GM21390 (cell line): Measurements from ENCODE around the gene MTHFR.

Experiments
- ATAC-seq: cut with Tn5 transposase; IDR thresholded peaks from one replicate; pipeline ENCODE4 v1.9.1; 2021; ENCODE audit not compliant: unreplicated experiment

The MTHFR gene

DNA sequence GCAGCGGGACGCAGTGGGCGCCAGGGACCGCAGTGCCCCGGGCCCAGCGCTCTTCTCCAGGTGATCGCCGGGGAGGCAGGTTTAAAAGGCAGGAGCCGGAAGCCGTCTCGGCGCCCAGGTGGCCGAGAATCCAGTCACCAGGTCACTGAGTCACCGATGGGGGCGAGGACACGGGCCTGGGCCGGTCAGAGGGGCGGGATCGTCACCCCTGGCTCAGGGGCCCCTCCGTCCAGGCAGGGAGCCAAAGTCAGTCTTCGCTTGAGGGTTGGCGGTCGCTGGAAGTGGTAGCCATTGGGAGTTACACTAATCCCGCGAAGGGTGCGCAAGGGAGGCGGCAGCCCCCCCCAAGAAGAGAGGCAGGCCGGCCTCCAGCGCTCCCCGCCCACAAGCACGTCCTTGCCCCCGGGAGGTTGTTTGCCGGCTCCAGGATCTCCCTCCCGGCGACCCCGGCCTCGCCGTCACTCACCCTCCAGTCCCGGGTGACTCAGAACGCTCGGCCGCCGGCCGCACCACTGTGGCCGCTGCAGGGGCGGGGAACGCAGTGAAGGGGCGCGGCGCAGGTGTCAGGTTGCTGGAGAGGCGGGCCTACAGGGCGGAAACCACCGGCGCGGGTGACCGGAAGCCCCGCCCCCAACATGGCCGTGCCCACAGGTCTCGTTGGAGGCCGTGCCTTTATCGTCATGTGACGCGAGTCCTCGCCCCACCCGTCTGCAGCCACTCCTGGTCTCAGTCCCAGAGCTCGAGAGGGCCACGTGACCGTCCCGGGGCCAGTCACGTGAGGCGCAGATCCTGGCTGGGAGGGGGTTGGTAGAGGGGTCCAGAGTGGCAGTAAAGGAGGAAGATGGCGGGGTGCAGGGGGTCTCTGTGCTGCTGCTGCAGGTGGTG, at the start of gene MTHFR, which contains the start of gene CLCN6:
Gene MTHFR, minus strand, starts transcription at position 543 of the 885 bp plus-strand sequence. CDS start 2,848 bp downstream, outside the sequence.
Gene CLCN6, plus strand, starts transcription at position 770 of the 885 bp plus-strand sequence. Its CDS starts 72 bp downstream, at position 842.
- ATAC-seq = peak; percentile 78

DNA sequence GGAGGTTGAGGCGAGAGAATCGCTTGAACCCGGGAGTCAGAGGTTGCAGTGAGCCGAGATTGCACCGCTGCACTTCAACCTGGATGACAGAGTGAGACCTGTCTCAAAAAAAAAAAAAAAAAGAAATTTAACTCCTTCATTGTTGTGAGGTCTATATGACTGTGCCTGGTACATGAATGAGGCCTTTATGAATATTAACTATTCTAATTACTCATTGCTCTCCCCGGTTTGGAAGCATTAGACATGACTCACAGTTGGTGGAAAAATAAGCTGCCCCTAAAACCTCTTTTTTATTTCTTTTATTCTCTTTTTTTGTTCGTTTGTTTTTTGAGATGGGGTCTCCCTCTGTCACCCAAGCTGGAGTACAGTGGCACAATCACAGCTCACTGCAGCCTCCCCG, 49.7 kb upstream of the MTHFR start:
- ATAC-seq = no peak

DNA sequence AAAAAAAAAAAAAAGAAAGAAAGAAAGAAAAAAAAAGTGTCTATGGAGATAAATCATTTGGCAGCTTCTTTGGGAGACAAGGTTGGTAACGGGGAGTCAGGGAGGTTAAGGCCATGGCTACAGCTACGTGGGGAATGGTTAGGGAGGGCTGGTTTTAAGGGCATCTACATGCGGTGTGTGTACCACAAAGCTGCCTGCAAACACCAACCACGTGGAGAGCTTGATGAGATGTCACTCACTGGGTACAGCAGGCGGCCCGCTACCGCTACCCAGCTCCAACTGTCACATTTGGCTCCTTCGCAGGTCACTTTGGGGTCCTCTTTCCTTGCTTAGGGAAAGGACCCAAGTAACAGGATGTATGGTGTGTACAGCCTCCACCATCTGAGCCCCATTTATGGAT, 48.8 kb upstream of the MTHFR start:
- ATAC-seq = no peak

DNA sequence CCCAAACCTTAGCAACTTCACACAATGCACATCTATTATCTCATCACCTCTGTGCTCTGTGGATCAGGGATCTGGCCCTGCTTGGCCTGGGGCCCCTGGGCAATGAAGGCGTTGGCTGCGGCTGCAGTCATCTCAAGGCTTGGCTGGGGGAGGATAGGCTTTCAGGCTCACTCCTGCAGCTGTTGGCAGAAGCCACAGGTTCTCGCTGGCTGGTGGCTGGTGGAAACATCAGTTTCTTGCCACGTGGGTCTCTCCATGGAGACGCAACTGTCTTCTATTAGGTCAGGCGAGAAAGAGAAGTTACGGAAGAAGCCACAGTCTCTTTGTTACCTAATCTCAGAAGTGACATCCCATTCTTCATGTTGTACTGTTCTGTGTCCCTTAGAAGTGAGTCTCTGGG, 45.4 kb upstream of the MTHFR start:
- no peak for ATAC-seq

DNA sequence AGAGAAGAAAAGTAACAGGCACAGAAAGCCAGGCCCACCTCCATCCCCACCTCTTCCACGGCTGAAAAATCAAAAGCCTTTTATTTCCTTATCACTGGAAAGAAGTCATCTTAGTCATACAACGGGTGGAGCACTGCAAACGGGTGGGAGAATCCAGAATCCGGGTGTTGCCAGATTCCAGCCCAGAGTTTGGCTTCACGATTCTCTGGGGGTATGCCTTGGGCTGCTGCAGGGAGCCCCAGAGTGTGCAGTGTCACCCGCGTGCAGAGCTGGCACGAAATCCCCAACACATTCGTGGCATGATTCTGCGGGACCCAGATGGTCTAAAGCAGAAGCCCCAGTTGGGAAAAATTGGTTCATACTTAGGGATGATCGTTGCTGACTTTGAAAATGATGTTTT, 44.4 kb upstream of the MTHFR start:
- no peak for ATAC-seq

GRCh38 chr1:11848373-11848700, 42.6 kb upstream of the MTHFR start:
- no peak for ATAC-seq

- no peak for ATAC-seq
These were observed 42.1 kb upstream of the MTHFR start, which contains the start of gene NPPA for GRCh38 chr1:11847667-11848372. TSS of gene NPPA (minus strand) at chr1:11847783. CDS start at chr1:11847684, 99 bp downstream.

DNA sequence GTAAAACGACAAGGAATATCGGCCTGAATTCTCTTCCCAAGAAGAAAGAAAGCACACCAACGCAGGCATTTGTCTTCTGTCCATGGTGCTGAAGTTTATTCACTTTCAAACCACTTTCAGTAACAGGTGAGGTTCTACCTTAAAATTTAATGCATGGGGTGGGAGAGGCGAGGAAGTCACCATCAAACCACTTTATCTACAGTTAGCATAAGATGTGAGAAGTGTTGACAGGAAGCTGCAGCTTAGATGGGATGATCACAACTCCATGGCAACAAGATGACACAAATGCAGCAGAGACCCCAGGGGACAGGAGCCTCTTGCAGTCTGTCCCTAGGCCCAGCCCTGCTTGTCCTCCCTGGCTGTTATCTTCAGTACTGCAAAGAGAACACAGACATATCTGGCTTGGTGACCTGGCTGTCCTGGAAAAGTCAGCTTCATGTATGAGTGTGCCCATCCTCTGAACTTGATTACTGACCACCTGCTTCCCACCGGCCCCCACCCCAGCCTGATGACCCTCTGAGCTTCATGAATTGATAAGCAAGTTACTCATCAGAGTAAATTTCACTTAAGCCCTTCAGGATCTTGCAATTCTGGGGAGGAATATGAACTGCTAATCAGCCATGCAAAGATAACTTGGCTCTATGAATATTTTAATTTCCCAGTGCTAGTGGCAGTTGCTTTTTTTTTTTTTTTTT, 40.0 kb upstream of the MTHFR start:
- no peak for ATAC-seq

GRCh38 chr1:11842154-11843041, 36.6 kb upstream of the MTHFR start:
- ATAC-seq = no peak

DNA sequence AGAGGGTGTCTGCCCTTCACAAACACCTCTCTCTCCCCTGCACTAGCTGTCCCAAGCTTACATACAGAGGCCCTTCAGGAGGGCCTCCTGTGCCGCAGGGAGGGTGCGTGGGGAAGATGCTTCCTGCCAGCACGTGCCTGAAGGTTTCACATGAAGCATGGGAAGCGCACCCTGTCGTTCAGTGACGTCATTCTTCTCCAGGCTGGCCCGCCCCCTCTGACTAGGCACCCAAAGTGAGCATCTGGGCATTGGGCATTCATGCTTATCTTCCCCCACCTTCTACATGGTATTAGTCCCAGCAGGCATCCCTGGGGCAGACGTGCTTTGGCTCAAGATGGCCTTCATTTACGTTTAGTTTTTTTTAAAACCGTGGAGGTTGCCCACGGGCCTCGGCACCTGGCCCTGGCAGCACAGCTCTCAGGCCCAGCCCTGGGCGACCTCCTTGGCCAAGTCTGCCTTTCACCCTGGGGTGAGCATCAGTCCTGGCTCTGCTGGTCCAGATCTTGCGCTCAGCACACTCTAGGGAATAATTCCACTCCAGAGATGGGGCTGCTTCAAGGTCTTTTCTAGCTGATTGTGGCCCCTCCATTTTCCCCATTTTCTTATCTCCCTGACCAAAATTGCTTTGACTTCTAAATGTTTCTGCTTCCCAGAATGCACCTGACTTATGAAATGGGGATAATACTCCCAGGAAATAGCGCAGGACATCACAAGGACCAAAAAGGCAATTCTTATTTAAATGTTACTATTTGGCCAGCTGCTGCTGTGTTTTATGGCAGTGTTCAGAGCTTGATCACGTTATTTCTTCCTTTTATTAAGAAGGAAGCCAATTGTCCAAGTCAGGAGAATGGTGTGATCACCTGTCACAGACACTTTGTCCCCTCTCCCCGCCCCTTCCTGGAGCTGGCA, 35.7 kb upstream of the MTHFR start:
- ATAC-seq = no peak

DNA sequence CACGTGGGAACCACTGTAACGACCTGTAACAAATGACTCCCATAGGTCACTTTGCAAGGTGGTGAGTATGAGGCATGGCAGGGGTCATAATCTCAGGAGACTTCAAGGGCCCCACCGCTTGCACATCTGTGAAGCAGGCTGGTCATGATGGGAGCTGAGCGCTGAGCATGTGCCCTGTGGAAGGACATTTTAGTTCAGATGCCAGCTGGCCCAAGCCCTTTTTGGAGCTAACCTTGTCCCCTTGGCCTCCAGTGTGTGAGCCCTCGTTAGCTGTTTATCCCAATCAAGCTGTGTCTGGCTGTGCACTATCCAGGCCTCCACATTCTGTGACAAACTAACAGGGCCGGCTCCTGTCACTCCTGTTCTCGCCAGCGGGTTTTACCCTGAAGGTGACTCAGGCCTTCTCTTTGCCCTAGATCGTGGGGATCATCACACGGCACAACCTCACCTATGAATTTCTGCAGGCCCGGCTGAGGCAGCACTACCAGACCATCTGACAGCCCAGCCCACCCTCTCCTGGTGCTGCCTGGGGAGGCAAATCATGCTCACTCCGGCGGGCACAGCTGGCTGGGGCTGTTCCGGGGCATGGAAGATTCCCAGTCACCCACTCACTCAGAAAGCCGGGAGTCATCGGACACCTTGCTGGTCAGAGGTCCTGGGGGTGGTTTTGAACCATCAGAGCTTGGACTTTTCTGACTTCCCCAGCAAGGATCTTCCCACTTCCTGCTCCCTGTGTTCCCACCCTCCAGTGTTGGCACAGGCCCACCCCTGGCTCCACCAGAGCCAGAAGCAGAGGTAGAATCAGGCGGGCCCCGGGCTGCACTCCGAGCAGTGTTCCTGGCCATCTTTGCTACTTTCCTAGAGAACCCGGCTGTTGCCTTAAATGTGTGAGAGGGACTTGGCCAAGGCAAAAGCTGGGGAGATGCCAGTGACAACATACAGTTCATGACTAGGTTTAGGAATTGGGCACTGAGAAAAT, 34.3 kb upstream of the MTHFR start:
- no peak for ATAC-seq

DNA sequence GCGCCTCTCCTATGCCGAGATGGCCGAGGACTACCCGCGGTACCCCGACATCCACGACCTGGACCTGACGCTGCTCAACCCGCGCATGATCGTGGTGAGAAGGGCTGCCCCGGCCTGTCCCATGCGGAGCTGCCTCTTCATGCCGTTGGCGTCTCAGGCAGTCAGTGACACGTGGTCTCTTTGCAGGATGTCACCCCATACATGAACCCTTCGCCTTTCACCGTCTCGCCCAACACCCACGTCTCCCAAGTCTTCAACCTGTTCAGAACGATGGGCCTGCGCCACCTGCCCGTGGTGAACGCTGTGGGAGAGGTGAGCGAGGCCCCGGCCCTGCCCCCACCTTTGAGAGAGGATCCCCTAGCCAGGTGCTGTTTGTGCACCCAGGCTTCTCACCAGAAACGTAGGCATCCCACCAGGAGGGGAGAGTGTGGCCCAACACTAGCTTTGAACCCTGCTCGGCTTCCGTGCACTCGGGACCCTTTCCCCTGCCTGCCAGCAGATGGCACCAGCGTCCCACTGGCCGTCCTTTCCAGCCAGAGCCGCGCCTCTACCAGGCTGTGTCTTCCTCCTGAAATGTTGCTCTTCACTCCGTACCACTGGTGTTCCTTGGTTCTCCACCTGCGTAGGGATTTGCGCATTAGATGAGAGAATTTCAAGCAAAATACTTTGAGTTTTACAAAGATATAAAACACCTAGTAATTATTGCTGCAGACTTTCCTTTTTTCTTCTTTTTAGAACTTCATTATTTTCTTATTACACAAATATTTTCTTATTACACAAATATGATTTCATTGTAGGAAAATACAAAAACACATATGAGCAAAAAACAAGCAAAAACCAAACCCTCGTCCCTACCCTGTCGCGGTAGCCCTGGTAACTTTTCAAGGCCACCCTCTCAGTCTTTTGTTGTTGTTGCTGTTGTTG, 32.8 kb upstream of the MTHFR start:
- ATAC-seq = no peak

DNA sequence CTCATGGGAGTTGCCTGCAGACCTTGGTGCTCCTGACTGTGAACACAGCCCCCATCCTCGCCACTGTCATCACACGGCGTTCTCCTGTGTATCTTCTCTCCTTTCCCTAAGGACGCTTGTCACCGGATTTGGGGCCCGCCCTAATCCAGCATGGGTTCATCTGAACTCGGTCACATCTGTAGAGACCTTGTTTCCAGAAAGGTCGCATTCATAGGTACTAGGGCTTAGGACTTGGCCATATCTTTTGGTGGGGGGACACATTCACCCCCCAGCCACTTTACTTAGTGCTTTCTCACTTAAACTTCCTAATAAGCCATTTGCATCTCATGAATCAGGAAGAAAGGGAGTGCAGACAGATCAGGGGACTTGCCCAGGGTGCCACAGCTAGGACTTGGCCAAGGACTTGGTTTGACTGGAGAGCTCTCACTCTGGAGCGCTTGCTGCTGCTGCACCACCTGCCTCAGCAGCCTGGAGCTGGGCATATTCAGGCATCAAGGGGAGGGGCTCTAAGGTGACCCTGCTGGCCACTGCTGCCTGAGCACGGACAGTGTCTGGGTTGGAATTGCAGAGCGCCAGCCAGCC, 32.1 kb upstream of the MTHFR start:
- ATAC-seq = no peak

DNA sequence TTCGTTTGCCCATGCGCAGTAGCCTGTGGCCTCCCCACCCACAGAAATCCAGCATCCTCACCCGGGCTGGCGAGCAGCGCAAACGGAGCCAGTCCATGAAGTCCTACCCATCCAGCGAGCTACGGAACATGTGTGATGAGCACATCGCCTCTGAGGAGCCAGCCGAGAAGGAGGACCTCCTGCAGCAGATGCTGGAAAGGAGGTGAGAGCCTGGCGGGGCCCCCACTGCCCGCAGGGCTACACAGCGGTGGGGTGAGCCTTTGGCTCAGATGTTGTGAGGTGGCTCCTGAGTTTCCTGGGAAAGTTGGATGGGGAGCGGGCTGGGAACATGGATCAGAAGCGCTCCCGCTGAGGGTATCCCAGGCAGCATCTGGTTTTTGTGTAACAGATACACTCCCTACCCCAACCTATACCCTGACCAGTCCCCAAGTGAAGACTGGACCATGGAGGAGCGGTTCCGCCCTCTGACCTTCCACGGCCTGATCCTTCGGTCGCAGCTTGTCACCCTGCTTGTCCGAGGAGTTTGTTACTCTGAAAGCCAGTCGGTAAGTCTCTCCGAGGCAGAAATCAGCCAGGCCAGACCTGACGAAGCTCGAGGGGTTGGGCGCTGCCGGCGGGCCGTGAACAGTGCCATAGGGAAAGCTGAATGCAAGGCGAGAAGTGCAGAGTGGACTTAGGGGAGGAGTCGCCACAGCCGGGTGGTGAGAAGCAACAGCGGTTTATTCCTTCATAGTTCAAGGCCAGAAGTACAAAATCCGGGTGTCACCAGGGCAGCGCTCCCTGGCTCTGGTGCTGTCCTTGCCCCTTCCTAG, 31.4 kb upstream of the MTHFR start:
- no peak for ATAC-seq

DNA sequence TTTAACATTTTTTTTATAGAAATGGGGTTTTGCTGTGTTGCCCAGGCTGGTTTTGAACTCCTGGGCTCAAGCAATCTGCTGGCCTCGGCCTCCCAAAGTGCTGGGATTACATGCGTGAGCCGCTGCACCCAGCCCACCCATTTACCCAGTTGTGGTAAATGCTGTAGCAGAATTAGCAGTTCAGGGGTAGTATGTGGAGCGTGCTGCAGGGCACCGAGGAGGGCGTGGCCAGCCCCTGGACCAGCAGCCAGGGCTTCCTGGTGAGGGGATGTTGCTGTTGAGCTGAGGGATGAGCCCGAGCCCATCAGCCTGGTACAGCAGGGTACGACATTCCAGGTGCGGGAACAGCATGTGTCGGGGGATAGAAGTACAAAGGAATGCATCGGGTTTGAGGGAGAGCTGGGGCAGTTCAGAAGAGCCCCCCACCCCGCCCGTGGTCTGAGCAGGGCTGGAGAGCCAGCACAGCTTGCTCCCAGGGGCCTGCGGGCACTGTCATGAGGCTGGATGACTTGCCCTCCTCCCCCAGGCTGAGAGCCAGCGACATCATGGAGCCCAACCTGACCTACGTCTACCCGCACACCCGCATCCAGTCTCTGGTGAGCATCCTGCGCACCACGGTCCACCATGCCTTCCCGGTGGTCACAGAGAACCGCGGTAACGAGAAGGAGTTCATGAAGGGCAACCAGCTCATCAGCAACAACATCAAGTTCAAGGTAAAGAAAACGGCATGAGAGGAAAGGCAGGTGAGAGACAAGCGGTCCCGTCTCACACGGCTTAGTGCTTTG, 29.9 kb upstream of the MTHFR start:
- no peak for ATAC-seq
